Gastroesophageal sphincter (tissue), 3 donors: Measurements from ENCODE around the gene UBE2D4.
"Not testable (repeated sequence)": the region's sequence is repeated elsewhere in the genome, so short reads cannot be mapped to it uniquely, and the experiment has no call there.

ENCODE experiments used
- EP300 ChIP-seq: sonication (generic); formaldehyde crosslinking; IDR thresholded peaks from one replicate; pipeline ENCODE4 v1.6.1; 2017; ENCODE audit warnings: antibody characterized with exemption, mild to moderate bottlenecking
- POLR2A ChIP-seq, 2 donors: fragments of 450-650 bp; IDR thresholded peaks; one replicate each; pipeline ENCODE4 v1.6.1; 2017; ENCODE audit warnings: antibody characterized with exemption in 2 of 2, mild to moderate bottlenecking in 2 of 2, moderate library complexity in 1 of 2
- POLR2AphosphoS5 ChIP-seq: sonication (generic); formaldehyde crosslinking; IDR thresholded peaks from one replicate; pipeline ENCODE4 v1.6.1; 2017; ENCODE audit warnings: antibody characterized with exemption
- TF ChIP-seq, protein P1 (sequence below), 4 experiments: fragments of 200-600 bp in 2 of 4; fragments of 450-650 bp in 2 of 4; sonication (generic) in 1 of 4; IDR thresholded peaks; one replicate each; pipeline ENCODE4 v1.5.1; 2017 to 2019; ENCODE audit warnings: antibody characterized with exemption in 4 of 4, mild to moderate bottlenecking in 2 of 4, moderate library complexity in 2 of 4

DNA sequence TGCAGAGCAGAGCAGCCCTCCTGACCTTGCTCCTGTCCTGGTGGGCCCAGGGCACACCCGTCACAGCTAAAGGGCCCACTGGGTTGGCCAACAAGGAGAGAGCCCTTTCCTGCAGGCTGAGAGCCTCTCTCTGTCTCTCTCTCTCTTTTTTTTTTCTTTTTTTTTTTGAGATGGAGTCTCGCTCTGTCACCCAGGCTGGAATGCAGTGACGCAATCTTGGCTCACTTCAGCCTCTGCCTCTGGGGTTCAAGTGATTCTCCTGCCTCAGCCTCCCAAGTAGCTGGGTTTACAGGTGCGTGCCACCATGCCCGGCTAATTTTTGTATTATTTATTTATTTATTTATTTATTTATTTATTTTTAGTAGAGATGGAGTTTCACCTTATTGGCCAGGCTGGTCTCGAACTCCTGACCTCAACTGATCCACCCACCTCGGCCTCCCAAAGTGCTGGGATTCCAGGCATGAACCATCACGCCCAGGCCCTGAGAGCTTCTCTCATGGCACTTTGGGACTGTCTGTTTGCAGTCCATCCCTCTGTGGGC is 47.9 kb downstream of the UBE2D4 start:
- TF ChIP-seq, protein P1, sequence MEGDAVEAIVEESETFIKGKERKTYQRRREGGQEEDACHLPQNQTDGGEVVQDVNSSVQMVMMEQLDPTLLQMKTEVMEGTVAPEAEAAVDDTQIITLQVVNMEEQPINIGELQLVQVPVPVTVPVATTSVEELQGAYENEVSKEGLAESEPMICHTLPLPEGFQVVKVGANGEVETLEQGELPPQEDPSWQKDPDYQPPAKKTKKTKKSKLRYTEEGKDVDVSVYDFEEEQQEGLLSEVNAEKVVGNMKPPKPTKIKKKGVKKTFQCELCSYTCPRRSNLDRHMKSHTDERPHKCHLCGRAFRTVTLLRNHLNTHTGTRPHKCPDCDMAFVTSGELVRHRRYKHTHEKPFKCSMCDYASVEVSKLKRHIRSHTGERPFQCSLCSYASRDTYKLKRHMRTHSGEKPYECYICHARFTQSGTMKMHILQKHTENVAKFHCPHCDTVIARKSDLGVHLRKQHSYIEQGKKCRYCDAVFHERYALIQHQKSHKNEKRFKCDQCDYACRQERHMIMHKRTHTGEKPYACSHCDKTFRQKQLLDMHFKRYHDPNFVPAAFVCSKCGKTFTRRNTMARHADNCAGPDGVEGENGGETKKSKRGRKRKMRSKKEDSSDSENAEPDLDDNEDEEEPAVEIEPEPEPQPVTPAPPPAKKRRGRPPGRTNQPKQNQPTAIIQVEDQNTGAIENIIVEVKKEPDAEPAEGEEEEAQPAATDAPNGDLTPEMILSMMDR (IDR thresholded peaks at IDR 0.05), result not testable (repeated sequence)
- not testable (repeated sequence) for TF ChIP-seq POLR2A (IDR thresholded peaks at IDR 0.05); POLR2AphosphoS5; EP300
